Peyer's patch (tissue), 4 donors: ENCODE results near the gene BMPR1A.

Experiments used
- POLR2A ChIP-seq, 2 donors: fragments of 450-650 bp; IDR thresholded peaks; one replicate each; pipeline ENCODE4 v1.5.1; 2017; ENCODE audit warnings: antibody characterized with exemption in 2 of 2, mild to moderate bottlenecking in 2 of 2, moderate library complexity in 2 of 2
- TF ChIP-seq, protein P1 (sequence below), 6 experiments: fragments of 450-650 bp in 4 of 6; fragments of 200-600 bp in 2 of 6; sonication (generic) in 1 of 6; IDR thresholded peaks; one replicate each; pipeline ENCODE4 v1.5.1; 2017 to 2019; ENCODE audit warnings: antibody characterized with exemption in 6 of 6, mild to moderate bottlenecking in 3 of 6, moderate library complexity in 1 of 6

GRCh38 chr10:86837663-86838062 lies 81.2 kb downstream of the BMPR1A start:
- TF ChIP-seq, protein P1, sequence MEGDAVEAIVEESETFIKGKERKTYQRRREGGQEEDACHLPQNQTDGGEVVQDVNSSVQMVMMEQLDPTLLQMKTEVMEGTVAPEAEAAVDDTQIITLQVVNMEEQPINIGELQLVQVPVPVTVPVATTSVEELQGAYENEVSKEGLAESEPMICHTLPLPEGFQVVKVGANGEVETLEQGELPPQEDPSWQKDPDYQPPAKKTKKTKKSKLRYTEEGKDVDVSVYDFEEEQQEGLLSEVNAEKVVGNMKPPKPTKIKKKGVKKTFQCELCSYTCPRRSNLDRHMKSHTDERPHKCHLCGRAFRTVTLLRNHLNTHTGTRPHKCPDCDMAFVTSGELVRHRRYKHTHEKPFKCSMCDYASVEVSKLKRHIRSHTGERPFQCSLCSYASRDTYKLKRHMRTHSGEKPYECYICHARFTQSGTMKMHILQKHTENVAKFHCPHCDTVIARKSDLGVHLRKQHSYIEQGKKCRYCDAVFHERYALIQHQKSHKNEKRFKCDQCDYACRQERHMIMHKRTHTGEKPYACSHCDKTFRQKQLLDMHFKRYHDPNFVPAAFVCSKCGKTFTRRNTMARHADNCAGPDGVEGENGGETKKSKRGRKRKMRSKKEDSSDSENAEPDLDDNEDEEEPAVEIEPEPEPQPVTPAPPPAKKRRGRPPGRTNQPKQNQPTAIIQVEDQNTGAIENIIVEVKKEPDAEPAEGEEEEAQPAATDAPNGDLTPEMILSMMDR (IDR thresholded peaks at IDR 0.05): no peak
- TF ChIP-seq POLR2A (IDR thresholded peaks at IDR 0.05): no peak
